ENCODE data around the gene IL17C.

IL17C gene

GRCh38 chr16:88640498-88641247 lies 2.3 kb downstream of the IL17C start:
- no peak for TF ChIP-seq ZFX (IDR thresholded peaks at IDR 0.05; ENCODE audit: borderline replicate concordance)
- TF ChIP-seq, protein P1, sequence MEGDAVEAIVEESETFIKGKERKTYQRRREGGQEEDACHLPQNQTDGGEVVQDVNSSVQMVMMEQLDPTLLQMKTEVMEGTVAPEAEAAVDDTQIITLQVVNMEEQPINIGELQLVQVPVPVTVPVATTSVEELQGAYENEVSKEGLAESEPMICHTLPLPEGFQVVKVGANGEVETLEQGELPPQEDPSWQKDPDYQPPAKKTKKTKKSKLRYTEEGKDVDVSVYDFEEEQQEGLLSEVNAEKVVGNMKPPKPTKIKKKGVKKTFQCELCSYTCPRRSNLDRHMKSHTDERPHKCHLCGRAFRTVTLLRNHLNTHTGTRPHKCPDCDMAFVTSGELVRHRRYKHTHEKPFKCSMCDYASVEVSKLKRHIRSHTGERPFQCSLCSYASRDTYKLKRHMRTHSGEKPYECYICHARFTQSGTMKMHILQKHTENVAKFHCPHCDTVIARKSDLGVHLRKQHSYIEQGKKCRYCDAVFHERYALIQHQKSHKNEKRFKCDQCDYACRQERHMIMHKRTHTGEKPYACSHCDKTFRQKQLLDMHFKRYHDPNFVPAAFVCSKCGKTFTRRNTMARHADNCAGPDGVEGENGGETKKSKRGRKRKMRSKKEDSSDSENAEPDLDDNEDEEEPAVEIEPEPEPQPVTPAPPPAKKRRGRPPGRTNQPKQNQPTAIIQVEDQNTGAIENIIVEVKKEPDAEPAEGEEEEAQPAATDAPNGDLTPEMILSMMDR (IDR thresholded peaks at IDR 0.05): no peak
- no peak overlapping the region for H3K27ac ChIP-seq

DNA sequence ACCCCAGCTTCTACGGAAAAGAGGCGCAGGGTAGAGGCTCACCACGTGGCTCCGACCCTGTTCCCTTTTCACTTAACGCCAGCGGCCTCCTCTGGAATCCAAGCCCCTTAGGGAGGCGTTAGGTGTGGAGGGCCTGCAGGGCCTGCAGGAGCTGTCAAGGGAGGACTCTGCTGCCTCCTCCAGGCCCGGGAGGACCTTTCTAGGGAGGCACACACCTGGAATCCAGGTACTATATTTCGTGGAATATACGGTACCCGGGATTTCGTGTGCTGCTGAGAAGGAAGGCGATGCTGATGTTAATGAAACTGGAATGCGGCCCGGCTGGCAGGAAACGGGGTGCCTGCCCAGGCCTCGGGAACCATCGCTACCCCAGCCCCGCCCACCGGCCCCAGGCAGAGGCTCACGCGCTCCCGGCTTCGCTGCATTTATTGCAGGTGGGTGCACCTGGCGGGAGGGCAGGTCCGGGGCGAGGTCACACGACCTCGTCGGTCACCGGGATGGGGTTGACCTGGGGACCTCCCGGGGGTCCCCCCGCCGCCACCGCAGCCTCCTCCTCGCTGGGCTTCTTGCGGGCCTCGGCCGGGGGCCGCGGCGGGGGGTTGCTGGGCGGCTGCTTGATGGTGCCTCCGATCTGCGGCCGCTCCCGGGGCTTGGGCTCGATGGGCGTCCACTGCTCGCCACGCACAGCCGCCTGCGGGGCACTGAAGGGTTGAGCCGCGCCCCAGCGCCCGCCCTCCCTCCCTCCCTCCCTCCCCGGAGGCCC lies 4.7 kb downstream of the IL17C start:
- no peak for TF ChIP-seq ZFX (IDR thresholded peaks at IDR 0.05; ENCODE audit: borderline replicate concordance)
- TF ChIP-seq, protein P1 (IDR thresholded peaks at IDR 0.05): no peak
- H3K27ac ChIP-seq: no peak overlapping the region

- TF ChIP-seq, protein P1 (IDR thresholded peaks at IDR 0.05): no peak
- TF ChIP-seq ZFX (IDR thresholded peaks at IDR 0.05; ENCODE audit: borderline replicate concordance): no peak
- H3K27ac ChIP-seq: no peak overlapping the region
Observed at GRCh38 chr16:88643644-88643932, 5.2 kb downstream of the IL17C start.

DNA sequence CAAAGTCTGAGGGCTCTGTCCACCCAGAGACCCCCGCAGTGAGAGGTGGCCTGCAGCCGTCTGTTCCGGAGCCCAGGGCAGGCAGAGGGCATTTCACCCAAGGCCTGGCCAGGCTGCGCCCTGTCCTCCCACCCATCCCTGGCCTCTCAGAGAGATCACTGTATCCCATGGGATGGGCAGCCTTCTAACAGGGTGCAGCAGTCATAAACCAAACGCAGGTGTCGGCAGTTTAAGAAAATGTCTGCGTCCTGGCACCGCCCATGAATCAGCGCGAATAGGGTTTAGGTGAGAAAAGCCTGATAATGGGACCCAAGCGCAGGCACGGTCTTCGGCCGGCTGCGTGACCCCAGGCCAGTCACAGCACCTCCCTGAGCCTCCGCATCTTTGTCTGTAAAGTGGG lies 7.1 kb downstream of the IL17C start:
- TF ChIP-seq, protein P1 (IDR thresholded peaks at IDR 0.05): no peak
- no peak for TF ChIP-seq ZFX (IDR thresholded peaks at IDR 0.05; ENCODE audit: borderline replicate concordance)
- no peak overlapping the region for H3K27ac ChIP-seq

DNA sequence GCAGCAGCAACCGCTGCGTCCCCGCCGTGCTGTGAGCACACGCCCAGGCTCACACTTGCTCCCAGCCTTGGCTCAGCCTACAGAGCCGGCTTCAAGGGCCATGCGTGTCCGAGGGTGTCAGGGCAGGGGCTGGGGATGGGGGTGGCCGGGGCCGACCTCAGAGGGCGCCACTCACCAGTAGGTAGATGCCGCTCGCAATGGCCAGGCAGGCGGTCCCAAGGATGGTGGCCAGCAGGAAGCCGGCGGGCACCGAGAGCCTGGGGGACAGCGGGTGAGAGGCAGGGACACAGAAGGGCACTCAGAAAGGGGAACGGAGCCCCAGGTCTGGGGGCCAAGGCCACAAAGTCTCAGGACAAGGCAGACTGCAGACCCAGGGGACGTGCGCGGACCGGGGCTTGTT lies 7.6 kb downstream of the IL17C start:
- no peak for TF ChIP-seq ZFX (IDR thresholded peaks at IDR 0.05; ENCODE audit: borderline replicate concordance)
- TF ChIP-seq, protein P1 (IDR thresholded peaks at IDR 0.05): no peak
- H3K27ac ChIP-seq: no peak overlapping the region

DNA sequence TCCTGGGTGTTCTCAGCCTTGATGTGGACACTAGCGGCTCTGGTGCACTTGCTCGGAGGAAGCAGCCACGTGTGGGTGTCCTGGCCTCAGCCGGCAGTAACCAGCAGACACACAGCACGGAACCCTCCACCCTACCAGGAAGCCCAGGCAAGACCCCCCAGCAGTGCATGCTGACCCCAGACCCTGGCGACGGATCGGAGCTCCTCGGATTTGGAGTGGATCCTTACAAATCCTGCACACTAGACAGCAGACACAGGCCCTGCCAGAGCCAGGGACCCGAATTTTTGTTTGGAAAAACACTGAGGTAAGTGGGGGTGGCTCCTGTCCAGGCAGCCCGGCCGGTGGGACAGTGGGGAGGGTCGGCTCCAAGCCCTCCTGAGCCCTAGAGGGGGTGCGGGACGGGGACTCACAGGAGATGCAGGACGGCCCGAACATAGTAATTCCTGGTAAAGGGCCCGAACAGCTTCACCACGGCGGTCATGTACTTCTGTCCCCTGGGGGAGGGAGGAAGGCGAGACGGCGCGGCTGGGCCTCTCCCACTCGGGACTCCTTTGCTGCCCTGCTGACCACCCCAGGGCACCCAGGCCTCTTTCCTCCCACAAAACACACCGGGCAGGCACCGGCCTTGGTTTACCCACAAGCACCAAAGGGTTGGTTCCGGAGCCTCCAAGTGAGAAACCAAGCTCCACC lies 8.1 kb downstream of the IL17C start:
- H3K27ac ChIP-seq: no peak overlapping the region

More for the DNA sequence above, 8.1 kb downstream of the IL17C start:
- TF ChIP-seq, protein P1 (IDR thresholded peaks at IDR 0.05): no peak
- TF ChIP-seq ZFX (IDR thresholded peaks at IDR 0.05; ENCODE audit: borderline replicate concordance): no peak

All from 22Rv1 (cell line).